ENCODE data around the gene DHX29.
A peak's percentile ranks its signal among the peaks of the same experiment; 100 is the strongest.

The DHX29 gene

GRCh38 chr5:55231029-55231918 lies 76.2 kb downstream of the DHX29 start:
- DNase-seq: no peak

- no peak for DNase-seq
Measured at GRCh38 chr5:55230086-55230629, 77.3 kb downstream of the DHX29 start.

GRCh38 chr5:55227664-55228430 lies 79.6 kb downstream of the DHX29 start:
- no peak for DNase-seq

- DNase-seq: peak; percentile 44 to 47
Measured at GRCh38 chr5:55226934-55227663, 80.4 kb downstream of the DHX29 start, which contains the start of gene MCIDAS. Gene MCIDAS, minus strand, starts transcription at chr5:55227315. Its CDS starts 177 bp downstream, at chr5:55227138.

- peak; percentile 32 to 42 for DNase-seq
Measured at GRCh38 chr5:55226027-55226933, 81.2 kb downstream of the DHX29 start.

- no peak for DNase-seq
Measured at GRCh38 chr5:55225346-55225745, 82.1 kb downstream of the DHX29 start.

- no peak for DNase-seq
Measured at GRCh38 chr5:55223812-55224240, 83.7 kb downstream of the DHX29 start.

GRCh38 chr5:55222985-55223811 lies 84.3 kb downstream of the DHX29 start:
- DNase-seq: no peak

- no peak for DNase-seq
Measured at GRCh38 chr5:55222092-55222984, 85.2 kb downstream of the DHX29 start.

GRCh38 chr5:55220433-55221185 lies 86.9 kb downstream of the DHX29 start:
- DNase-seq: no peak

- no peak for DNase-seq
Measured at GRCh38 chr5:55219770-55220169, 87.7 kb downstream of the DHX29 start.

- no peak for DNase-seq
Measured at GRCh38 chr5:55218967-55219366, 88.5 kb downstream of the DHX29 start.

- no peak for DNase-seq
Measured at GRCh38 chr5:55211184-55211874, 96.2 kb downstream of the DHX29 start.

Measured in CD4-positive, alpha-beta T cell treated with Interleukin-1 beta for 1 hour (primary cell).